Amygdala (tissue), 56 donors: ENCODE results near the gene HSF4.
A peak's percentile ranks its signal among the peaks of the same experiment; 100 is the strongest.

Source experiments
- DNase-seq, 56 donors: peaks; one replicate each; lab custom pipeline; 2025; lab: John Stamatoyannopoulos, UW

The HSF4 gene

GRCh38 chr16:67165121-67166078 is 855 bp downstream of the HSF4 start:
- peak in 2 of 56 donors; percentile 26 to 37 for DNase-seq

DNA sequence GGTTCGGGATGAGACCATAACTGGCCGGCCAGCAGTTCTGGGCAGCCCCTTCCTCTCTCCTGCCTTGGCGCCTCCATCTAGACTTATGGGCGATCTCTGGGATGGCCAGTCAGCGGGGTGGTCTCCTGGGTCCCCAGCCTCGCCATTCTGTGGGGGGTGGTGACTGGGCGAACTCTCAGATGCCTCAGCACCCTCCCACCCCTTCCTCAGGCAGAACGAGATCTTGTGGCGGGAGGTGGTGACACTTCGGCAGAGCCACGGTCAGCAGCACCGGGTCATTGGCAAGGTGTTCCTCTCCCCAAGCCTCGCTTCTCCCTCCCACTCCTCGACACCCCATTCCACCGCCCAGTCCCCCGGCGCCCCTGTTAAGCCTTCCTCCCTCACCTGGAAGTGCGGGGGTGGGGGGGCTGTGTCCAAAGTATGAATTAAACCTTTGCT is 1.6 kb downstream of the HSF4 start:
- DNase-seq: no peak

- DNase-seq: no peak
These were observed 2.1 kb downstream of the HSF4 start for GRCh38 chr16:67166598-67167168.

- no peak for DNase-seq
These were observed 3.0 kb downstream of the HSF4 start for GRCh38 chr16:67167588-67167987.

DNA sequence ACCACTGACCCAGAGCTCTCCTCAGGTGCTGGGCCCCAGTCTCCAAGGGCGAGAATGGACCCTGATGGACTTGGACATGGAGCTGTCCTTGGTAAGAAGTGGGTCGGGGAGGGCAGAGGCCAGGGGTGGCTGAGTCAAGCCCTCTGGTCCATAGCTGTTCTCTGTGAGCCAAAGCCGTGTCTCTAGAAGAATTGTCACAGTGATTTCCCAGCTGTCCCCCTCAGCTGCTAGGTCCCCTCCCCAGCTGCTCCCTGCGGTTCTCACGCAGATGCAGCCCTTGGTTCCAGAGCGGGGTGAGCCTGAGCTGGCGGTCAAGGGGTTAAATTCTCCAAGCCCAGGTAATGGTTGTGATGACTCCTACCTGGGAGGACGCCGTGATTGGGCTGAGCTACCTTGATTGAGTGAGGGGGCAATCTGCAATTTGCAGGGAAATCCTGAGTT is 4.5 kb downstream of the HSF4 start:
- no peak for DNase-seq

- DNase-seq: peak in 14 of 56 donors; percentile 11 to 58 (median 26)
These were observed 5.2 kb downstream of the HSF4 start for GRCh38 chr16:67169642-67170167.

DNA sequence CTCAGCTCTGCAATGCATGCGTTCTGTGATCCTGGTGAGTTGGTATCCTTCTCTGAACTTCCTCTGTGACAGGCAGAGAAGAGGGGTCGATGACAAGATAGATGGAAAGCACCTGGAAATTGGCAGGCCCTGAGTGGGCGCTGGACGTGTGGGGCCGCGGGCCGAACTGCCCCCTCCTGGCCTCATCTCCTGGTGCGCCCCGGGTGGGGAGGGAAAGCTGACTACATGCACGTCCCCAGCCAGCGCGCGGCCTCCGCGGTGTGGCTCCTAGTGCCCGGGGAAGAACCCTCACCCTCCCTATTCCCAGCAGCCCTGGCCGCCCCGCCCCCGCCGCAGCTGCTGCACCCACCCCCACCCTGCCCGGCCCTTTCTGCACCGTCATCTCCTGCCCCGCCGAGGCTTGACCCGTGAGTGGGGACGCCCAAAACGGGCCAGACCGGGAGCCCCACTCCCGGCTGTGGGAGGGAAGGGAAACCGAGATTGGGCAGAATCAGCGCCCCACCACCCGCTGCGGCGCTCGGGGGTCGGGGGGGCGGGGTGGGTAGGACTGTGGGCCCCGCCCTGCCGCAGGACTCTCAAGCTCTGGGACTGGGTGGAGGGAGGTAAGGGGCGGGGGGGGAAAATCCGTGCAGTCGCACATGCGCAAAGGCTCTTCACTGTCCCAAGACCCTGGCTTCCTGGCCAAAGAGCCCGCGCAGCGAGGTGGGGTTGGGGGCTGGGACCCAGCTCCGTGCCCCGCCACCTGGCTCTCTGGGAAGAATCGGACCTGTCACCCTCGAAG is 5.8 kb downstream of the HSF4 start, which contains the start of gene NOL3:
TSS of gene NOL3 (plus strand) at position 371 of the 781 bp plus-strand sequence.
- peak in 41 of 56 donors; percentile 23 to 79 (median 61) for DNase-seq

DNA sequence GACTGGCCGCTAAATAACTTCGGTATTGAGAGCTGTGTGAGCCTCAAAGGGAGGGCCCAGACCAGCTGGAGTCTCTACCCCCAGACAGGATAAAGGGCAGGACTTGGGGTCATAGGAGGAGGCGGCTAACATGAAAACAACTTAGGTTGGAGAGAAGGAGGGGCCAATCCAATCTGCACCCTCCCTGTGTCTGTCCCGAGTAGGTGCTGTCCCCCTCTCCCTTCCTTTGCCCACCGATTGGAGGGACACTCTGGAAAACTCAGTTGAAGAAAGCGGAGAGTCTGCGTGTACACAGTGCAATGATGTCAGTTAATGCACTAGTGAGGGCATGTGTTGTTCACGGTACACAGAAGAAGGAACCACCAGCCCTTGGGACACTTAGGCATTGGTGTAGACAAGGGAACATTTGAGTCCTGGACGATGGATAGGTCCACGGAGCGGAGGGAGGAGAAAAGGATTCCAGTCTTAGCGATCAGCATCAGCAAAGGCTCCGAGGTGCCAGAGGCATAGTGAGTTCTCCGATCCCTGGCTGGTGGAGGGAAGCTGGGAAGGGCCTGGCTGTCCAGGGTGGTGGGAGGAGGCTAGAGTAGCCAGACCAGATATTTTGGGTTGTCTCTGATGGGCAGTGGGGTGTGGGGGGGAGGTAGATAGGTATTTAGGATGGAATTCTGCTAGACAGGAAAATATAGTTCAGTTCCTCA is 6.6 kb downstream of the HSF4 start:
- DNase-seq: no peak

DNA sequence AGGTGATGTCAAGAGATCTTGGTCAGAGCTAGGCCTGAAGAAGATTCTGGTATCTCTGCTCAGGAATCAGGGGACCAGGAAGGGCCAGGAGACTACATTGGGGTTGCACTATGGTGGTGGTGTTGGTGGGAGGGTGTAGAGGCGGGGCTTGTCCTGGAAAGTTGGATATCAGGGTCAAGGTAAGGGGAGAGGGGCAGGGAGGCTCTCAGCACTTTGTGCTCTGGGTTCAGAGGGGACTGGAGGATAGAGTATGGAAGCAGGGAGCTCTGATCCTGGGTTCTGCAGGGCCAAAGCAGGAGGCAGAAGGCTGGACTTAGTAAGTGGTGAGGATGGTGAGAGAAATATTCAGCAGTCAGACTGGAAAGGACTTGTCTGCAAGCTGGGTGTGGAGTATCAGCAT is 8.8 kb downstream of the HSF4 start:
- DNase-seq: no peak

- peak in 54 of 56 donors; percentile 20 to 92 (median 66) for DNase-seq
These were observed 9.5 kb downstream of the HSF4 start for GRCh38 chr16:67173808-67174705.

DNA sequence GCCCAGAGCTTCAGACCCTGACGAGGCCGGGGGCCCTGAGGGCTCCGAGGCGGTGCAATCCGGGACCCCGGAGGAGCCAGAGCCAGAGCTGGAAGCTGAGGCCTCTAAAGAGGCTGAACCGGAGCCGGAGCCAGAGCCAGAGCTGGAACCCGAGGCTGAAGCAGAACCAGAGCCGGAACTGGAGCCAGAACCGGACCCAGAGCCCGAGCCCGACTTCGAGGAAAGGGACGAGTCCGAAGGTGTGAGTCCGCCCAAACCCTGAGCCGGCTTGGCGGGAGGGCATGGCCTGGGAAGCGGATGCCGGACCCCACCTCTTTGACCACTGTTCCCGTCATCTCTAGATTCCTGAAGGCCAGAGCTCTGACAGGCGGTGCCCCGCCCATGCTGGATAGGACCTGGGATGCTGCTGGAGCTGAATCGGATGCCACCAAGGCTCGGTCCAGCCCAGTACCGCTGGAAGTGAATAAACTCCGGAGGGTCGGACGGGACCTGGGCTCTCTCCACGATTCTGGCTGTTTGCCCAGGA is 10.2 kb downstream of the HSF4 start:
- DNase-seq: no peak

DNA sequence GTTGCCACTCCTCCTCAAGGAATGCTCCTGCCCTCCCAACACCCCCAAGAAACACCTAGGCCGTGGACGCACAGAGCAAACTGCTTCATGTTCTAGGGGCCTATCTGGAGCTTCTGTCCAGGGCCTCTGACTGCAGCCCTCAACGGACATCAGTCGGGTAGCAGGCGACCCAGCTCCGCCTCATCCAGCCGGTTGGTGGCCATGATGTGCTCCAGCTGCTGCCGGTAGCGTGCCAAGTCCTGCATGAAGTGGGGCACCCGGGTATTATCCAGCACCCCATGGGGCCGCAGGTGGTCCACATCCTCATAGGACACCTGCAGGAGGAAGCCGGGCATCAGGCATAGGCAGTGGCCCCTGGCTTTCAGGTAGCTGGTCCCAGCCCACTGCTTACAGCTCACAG is 12.1 kb downstream of the HSF4 start:
- no peak for DNase-seq

DNA sequence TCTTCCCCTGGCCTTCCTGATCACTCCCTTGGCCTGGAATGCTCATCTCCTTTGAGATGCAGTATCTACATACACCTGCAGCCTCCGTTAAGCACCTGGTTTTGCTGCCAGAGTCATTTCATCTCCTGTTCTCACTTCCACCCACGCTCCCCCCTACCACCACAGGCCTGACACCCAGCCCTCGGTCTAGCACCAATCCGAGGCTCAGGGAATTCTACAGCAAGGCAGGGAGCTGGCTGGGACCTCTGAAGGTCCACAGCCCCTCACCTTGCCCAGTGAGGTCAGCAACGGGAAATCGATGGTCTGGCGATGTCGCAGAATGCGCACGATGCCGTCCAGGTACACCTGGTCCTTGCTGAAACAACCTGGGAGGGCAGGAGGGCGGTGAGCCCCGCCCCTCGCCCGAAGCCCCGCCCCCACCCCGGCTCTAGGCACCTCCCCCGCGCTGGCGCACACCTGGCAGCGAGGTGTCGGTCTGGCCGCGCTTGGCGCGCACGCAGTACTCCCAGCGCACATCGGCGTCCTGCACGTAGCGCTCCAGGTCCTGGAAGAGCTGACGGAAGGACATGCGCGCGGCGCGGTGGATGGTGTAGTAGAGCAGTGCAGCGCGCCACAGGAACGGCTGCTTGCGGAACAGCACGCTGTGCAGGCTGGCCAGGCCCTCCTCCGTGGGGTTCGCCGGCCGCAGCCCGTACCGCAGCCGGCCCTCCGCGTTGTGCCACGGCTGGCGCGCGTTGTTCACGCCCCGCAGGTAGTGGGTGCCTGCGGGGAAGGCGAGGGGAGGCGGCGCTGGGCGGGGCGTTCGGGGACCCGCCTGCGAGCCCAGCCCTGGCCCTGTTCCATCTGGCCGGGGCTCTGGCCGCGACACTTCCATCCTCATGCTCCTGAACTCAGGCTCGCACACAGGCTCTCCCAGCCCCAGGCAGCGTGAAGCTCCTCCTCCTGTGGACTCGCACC is 13.5 kb downstream of the HSF4 start:
- peak in 17 of 56 donors; percentile 14 to 56 (median 41) for DNase-seq

DNA sequence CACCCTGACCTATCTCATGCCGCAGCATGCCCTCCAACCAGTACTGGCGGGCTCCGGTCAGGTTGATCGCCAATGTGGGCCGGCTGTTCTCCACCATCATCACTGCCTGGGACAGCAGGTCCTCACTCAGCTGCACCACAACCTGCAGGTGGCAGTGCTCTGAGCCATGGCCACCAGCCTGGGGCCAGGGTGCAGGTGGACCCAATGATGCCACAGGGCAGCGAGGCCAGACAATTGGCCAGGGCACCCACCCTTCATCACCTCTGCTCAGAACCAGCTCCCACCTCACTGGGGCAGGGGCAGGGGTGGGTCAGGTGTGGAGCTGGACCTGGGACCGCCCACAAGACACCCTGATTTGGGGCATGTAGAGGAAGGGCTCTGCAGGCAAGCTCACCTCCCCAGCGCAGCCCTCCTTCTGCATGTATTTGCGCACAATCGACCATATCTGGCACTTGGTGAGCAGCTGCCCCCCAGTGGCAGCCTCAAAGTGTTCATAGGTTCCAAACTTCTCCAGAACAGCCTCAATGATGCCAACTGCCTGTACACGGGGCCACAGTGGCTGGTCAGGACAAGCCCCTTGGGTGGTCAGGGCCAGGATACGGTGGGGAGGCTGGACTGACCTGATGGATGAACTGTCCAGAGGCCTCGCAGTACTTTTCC is 15.0 kb downstream of the HSF4 start:
- no peak for DNase-seq

- no peak for DNase-seq
These were observed 15.6 kb downstream of the HSF4 start for GRCh38 chr16:67180166-67180565.

- peak in 1 of 56 donors; percentile 27 for DNase-seq
These were observed 16.8 kb downstream of the HSF4 start for GRCh38 chr16:67181346-67181745.

GRCh38 chr16:67182288-67182687 is 17.7 kb downstream of the HSF4 start:
- no peak for DNase-seq
